Adrenal gland (tissue), 5 donors: ENCODE data around the gene SERPINB6.

Source experiments
- POLR2A ChIP-seq, 2 donors: fragments of 450-650 bp; IDR thresholded peaks; one replicate each; pipeline ENCODE4 v1.6.1; 2017; ENCODE audit warnings: antibody characterized with exemption in 2 of 2, mild to moderate bottlenecking in 2 of 2, moderate library complexity in 1 of 2
- TF ChIP-seq, protein P1 (sequence below), 6 experiments: fragments of 450-650 bp in 4 of 6; fragments of 200-600 bp in 2 of 6; sonication (generic) in 1 of 6; IDR thresholded peaks; 1 replicate in 5 of 6; 2 replicates in 1 of 6; pipeline versions ENCODE4 v1.5.1 to v1.8.0; 2016 to 2021; ENCODE audit warnings: antibody characterized with exemption in 6 of 6, mild to moderate bottlenecking in 2 of 6, moderate library complexity in 1 of 6
- donor health status: DM: no; HTN: no; CAD: no.

DNA sequence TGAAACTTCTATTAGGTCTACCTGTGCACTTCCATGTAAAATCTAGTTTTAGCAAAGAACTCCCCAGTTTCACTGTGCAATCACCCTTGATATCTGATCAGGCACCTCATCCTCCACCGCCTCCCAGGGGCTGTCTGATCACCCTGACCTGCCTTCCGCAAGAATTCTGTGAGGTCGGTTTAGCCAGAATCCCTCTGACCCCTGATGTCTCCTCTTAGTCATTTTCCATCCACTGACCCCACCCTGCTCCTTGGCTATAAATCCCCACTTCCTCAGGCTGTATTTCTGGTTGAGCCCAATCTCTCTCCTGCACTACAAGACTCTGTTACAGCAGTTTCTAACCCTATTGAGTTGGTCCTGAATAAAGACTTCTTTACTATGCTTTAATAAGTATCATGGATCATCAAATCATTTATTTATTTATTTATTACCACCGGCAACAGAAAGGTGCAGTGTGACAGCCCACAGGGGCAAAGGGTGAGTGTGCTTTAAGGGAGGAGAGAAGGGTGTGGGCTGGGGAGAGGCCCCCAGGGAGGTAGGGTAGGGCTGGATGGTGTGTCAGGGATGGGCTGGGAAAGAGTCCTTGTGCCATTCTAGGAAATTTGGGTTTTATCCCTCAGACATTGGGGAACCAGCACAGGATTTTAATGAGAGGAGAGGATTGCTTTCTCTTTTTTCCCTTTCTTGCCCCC lies 11.2 kb upstream of the SERPINB6 start:
- no peak for TF ChIP-seq POLR2A (IDR thresholded peaks at IDR 0.05)
- TF ChIP-seq, protein P1, sequence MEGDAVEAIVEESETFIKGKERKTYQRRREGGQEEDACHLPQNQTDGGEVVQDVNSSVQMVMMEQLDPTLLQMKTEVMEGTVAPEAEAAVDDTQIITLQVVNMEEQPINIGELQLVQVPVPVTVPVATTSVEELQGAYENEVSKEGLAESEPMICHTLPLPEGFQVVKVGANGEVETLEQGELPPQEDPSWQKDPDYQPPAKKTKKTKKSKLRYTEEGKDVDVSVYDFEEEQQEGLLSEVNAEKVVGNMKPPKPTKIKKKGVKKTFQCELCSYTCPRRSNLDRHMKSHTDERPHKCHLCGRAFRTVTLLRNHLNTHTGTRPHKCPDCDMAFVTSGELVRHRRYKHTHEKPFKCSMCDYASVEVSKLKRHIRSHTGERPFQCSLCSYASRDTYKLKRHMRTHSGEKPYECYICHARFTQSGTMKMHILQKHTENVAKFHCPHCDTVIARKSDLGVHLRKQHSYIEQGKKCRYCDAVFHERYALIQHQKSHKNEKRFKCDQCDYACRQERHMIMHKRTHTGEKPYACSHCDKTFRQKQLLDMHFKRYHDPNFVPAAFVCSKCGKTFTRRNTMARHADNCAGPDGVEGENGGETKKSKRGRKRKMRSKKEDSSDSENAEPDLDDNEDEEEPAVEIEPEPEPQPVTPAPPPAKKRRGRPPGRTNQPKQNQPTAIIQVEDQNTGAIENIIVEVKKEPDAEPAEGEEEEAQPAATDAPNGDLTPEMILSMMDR (IDR thresholded peaks at IDR 0.05), result no peak
